Suprapubic skin (tissue), 4 donors: ENCODE measurements around the gene RFTN2. TPM values are rescaled to one million over a fixed set of nuclear protein-coding genes. Genes with fewer than 3 reads are reported as not detected.

Source experiments
- DNase-seq, 2 donors: peaks; one replicate each; pipeline ENCODE4 v3.0.0-alpha.2; 2019; ENCODE audit warnings: low spot score in 2 of 2
- H3K27ac ChIP-seq: fragments of 200-600 bp; sonication (generic); one replicate; pipeline ENCODE4 v1.5.1; 2019
- H3K27me3 ChIP-seq: fragments of 200-600 bp; sonication (generic); one replicate; pipeline ENCODE4 v1.5.1; 2019
- H3K36me3 ChIP-seq: fragments of 200-600 bp; sonication (generic); one replicate; pipeline ENCODE4 v1.5.1; 2019
- H3K4me1 ChIP-seq: fragments of 200-600 bp; sonication (generic); one replicate; pipeline ENCODE4 v1.5.1; 2019
- H3K4me3 ChIP-seq: fragments of 200-600 bp; sonication (generic); one replicate; pipeline ENCODE4 v1.5.1; 2019; ENCODE audit warnings: mild to moderate bottlenecking
- H3K9me3 ChIP-seq: fragments of 200-600 bp; sonication (generic); one replicate; pipeline ENCODE4 v1.5.1; 2019
- CTCF ChIP-seq, 2 donors: fragments of 200-600 bp in 1 of 2; fragments of 450-650 bp in 1 of 2; sonication (generic) in 1 of 2; IDR thresholded peaks; one replicate each; pipeline ENCODE4 v1.5.1; 2016 to 2019; ENCODE audit warnings: antibody characterized with exemption in 2 of 2, mild to moderate bottlenecking in 1 of 2, moderate library complexity in 1 of 2
- EP300 ChIP-seq: sonication (generic); formaldehyde crosslinking; IDR thresholded peaks from one replicate; pipeline ENCODE4 v1.6.1; 2017; ENCODE audit warnings: antibody characterized with exemption
- POLR2A ChIP-seq, 2 donors: fragments of 450-650 bp; IDR thresholded peaks; one replicate each; pipeline ENCODE4 v1.6.1; 2017; ENCODE audit warnings: antibody characterized with exemption in 2 of 2, mild to moderate bottlenecking in 2 of 2, moderate library complexity in 2 of 2
- POLR2AphosphoS5 ChIP-seq, 3 donors: sonication (generic); formaldehyde crosslinking; IDR thresholded peaks; one replicate each; pipeline ENCODE4 v1.6.1; 2017; ENCODE audit warnings: antibody characterized with exemption in 3 of 3
- WGBS: methylation state at CpG from one replicate; pipeline ENCODE4 v1.1.5; 2018; 5-methylcytosine and 5-hydroxymethylcytosine counted together
- total RNA-seq, 4 donors: library from RNA; depleted of rRNA; stranded (reverse); fragments of >200 nt; gene quantifications; one replicate each; pipeline ENCODE4 v1.1.0, GENCODE V29; 2016

RFTN2 gene
- total RNA-seq, 4 donors from 2014 or later = 1.4 to 5.8 (median 5.0) TPM

- TF ChIP-seq CTCF (IDR thresholded peaks at IDR 0.05) (no peak), EP300 (no peak)
- Histone ChIP-seq H3K27me3 (no peaks in the 10 kb centered on the region), H3K4me3 (no peak overlapping the region), H3K9me3 (peaks cover 5% of the 10 kb centered on the region), H3K27ac (peak overlapping the region; percentile 13), H3K36me3 (no peaks in the 10 kb centered on the region), H3K4me1 (peaks cover 11% of the 10 kb centered on the region)
- DNase-seq = peak in 1 of 2 donors; percentile 73
- 90% methylated on average over 2 of the region's 2 CpGs for WGBS
These were observed 99.4 kb downstream of the RFTN2 start for GRCh38 chr2:197575987-197576386.

- TF ChIP-seq POLR2AphosphoS5 (IDR thresholded peaks at IDR 0.05) = no peak
- no peak for TF ChIP-seq POLR2A (IDR thresholded peaks at IDR 0.05)
- no peak for TF ChIP-seq EP300
- no peak for TF ChIP-seq CTCF (IDR thresholded peaks at IDR 0.05)
- no peaks in the 10 kb centered on the region for H3K27me3 ChIP-seq
- peaks cover 11% of the 10 kb centered on the region for H3K4me1 ChIP-seq
- H3K27ac ChIP-seq = no peak overlapping the region
- H3K4me3 ChIP-seq = no peak overlapping the region
- peaks cover 5% of the 10 kb centered on the region for H3K9me3 ChIP-seq
- no peak for DNase-seq
- H3K36me3 ChIP-seq = no peaks in the 10 kb centered on the region
- WGBS = 96% methylated on average over 2 of the region's 2 CpGs
These were observed 101.8 kb downstream of the RFTN2 start for GRCh38 chr2:197573608-197574007.

GRCh38 chr2:197571627-197572271, 103.6 kb downstream of the RFTN2 start:
- H3K36me3 ChIP-seq = no peaks in the 10 kb centered on the region
- H3K27ac ChIP-seq = no peak overlapping the region
- 60% methylated on average over 10 of the region's 10 CpGs for WGBS
- peaks cover 8% of the 10 kb centered on the region for H3K4me1 ChIP-seq
- TF ChIP-seq POLR2AphosphoS5 (IDR thresholded peaks at IDR 0.05) (no peak), EP300 (no peak), POLR2A (IDR thresholded peaks at IDR 0.05) (no peak), CTCF (IDR thresholded peaks at IDR 0.05) (no peak)
- no peak for DNase-seq
- peaks cover 5% of the 10 kb centered on the region for H3K9me3 ChIP-seq
- H3K27me3 ChIP-seq = no peaks in the 10 kb centered on the region
- H3K4me3 ChIP-seq = no peak overlapping the region

GRCh38 chr2:197560146-197560665, 115.2 kb downstream of the RFTN2 start:
- WGBS = 82% methylated on average over 9 of the region's 9 CpGs

More at GRCh38 chr2:197560146-197560665, 115.2 kb downstream of the RFTN2 start:
- TF ChIP-seq EP300 = no peak
- no peak for TF ChIP-seq POLR2A (IDR thresholded peaks at IDR 0.05)
- no peak for TF ChIP-seq POLR2AphosphoS5 (IDR thresholded peaks at IDR 0.05)
- no peak for TF ChIP-seq CTCF (IDR thresholded peaks at IDR 0.05)
- H3K4me1 ChIP-seq = no peaks in the 10 kb centered on the region
- DNase-seq = no peak
- H3K36me3 ChIP-seq = no peaks in the 10 kb centered on the region
- no peak overlapping the region for H3K4me3 ChIP-seq
- no peak overlapping the region for H3K27ac ChIP-seq
- H3K9me3 ChIP-seq = peaks cover 3% of the 10 kb centered on the region
- H3K27me3 ChIP-seq = no peaks in the 10 kb centered on the region
